CD14-positive monocyte (primary cell): Measurements from ENCODE around the gene FLT1. TPM values are rescaled to one million over a fixed set of nuclear protein-coding genes. Genes with fewer than 3 reads are reported as not detected.

ENCODE experiments used
- DNase-seq, 3 donors: peaks; one replicate each; pipeline ENCODE4 v3.0.0-alpha.2; 2011 to 2022
- H2AFZ ChIP-seq: 2 replicates; pipeline ENCODE4 v1.6.0; 2012; ENCODE audit warnings: mild to moderate bottlenecking, low read depth, low read length, inconsistent platforms; ENCODE audit not compliant: insufficient read depth, poor library complexity, severe bottlenecking
- H3K27ac ChIP-seq, 2 donors: 1 replicate in 1 of 2; 2 replicates in 1 of 2; pipeline ENCODE4 v1.5.1; 2012 to 2013; ENCODE audit warnings: low read length in 2 of 2, control low read depth in 1 of 2, inconsistent platforms in 1 of 2, low read depth in 1 of 2, mild to moderate bottlenecking in 1 of 2
- H3K27me3 ChIP-seq, 2 donors: one replicate each; pipeline versions ENCODE4 v1.6.0 to v1.6.1; 2011 to 2013; ENCODE audit warnings: low read length in 2 of 2; ENCODE audit not compliant: control insufficient read depth in 2 of 2, insufficient read depth in 2 of 2
- H3K36me3 ChIP-seq, 2 donors: replicated peaks in 1 of 2; 1 replicate in 1 of 2; 2 replicates in 1 of 2; pipeline versions ENCODE4 v1.5.1 to v1.6.1; 2012 to 2013; ENCODE audit warnings: low read length in 2 of 2, control low read depth in 1 of 2, inconsistent platforms in 1 of 2, mild to moderate bottlenecking in 1 of 2; ENCODE audit not compliant: insufficient read depth in 2 of 2, control insufficient read depth in 1 of 2
- H3K4me1 ChIP-seq, 2 donors: 1 replicate in 1 of 2; 2 replicates in 1 of 2; pipeline versions ENCODE4 v1.5.1 to v1.6.1; 2012 to 2013; ENCODE audit warnings: low read length in 2 of 2, control low read depth in 1 of 2, inconsistent platforms in 1 of 2, mild to moderate bottlenecking in 1 of 2, moderate library complexity in 1 of 2; ENCODE audit not compliant: insufficient read depth in 2 of 2, control insufficient read depth in 1 of 2
- H3K4me2 ChIP-seq: replicated peaks from 2 replicates; pipeline ENCODE3; 2012; ENCODE audit warnings: low read length, moderate library complexity, mild to moderate bottlenecking; ENCODE audit not compliant: poor library complexity, severe bottlenecking; ENCODE audit errors: extremely low read depth
- H3K4me3 ChIP-seq, 3 experiments: fragments of 200-600 bp in 1 of 3; sonication (generic) in 1 of 3; replicated peaks in 1 of 3; 1 replicate in 2 of 3; 2 replicates in 1 of 3; pipeline ENCODE4 v1.5.1; 2011 to 2013; ENCODE audit warnings: low read length in 3 of 3, mild to moderate bottlenecking in 3 of 3, control low read depth in 2 of 3, low read depth in 2 of 3, inconsistent platforms in 1 of 3, moderate library complexity in 1 of 3
- H3K79me2 ChIP-seq: 2 replicates; pipeline ENCODE4 v1.6.0; 2012; ENCODE audit warnings: mild to moderate bottlenecking, control low read depth, inconsistent platforms, low read length, moderate library complexity; ENCODE audit not compliant: insufficient read depth
- H3K9ac ChIP-seq: 2 replicates; pipeline ENCODE4 v1.6.0; 2017; ENCODE audit warnings: low read length, mild to moderate bottlenecking; ENCODE audit not compliant: insufficient read depth, poor library complexity, severe bottlenecking
- H3K9me3 ChIP-seq, 2 donors: replicated peaks in 1 of 2; 1 replicate in 1 of 2; 2 replicates in 1 of 2; pipeline versions ENCODE4 v1.5.1 to v1.6.1; 2012 to 2013; ENCODE audit warnings: low read length in 2 of 2, control low read depth in 1 of 2; ENCODE audit not compliant: control insufficient read depth in 1 of 2, insufficient read depth in 1 of 2
- H4K20me1 ChIP-seq: 2 replicates; pipeline ENCODE4 v1.6.0; 2012; ENCODE audit warnings: mild to moderate bottlenecking, low read length, control low read depth, moderate library complexity; ENCODE audit not compliant: insufficient read depth
- H3K27ac Mint-ChIP-seq, 7 donors: one replicate each; pipeline ENCODE4 v1.8.0; 2020; ENCODE audit warnings: mild to moderate bottlenecking in 7 of 7, mixed read lengths in 7 of 7, moderate library complexity in 6 of 7, inconsistent platforms in 2 of 7
- H3K27me3 Mint-ChIP-seq, 3 donors: one replicate each; pipeline ENCODE4 v1.8.0; 2021 to 2022; ENCODE audit warnings: low read depth in 3 of 3, mild to moderate bottlenecking in 3 of 3, mixed read lengths in 3 of 3, moderate library complexity in 3 of 3, inconsistent platforms in 1 of 3
- H3K36me3 Mint-ChIP-seq, 2 donors: one replicate each; pipeline ENCODE4 v1.8.0; 2020; ENCODE audit warnings: mixed read lengths in 2 of 2, inconsistent platforms in 1 of 2, mild to moderate bottlenecking in 1 of 2
- H3K4me1 Mint-ChIP-seq: one replicate; pipeline ENCODE4 v1.8.0; 2020; ENCODE audit warnings: mild to moderate bottlenecking, mixed read lengths
- H3K4me3 Mint-ChIP-seq, 2 donors: one replicate each; pipeline ENCODE4 v1.8.0; 2020; ENCODE audit warnings: mild to moderate bottlenecking in 2 of 2, mixed read lengths in 2 of 2, moderate library complexity in 1 of 2
- H3K9me3 Mint-ChIP-seq, 7 donors: one replicate each; pipeline ENCODE4 v1.8.0; 2020 to 2022; ENCODE audit warnings: mixed read lengths in 7 of 7, mild to moderate bottlenecking in 6 of 7, moderate library complexity in 6 of 7, inconsistent platforms in 2 of 7
- CTCF ChIP-seq: fragments of 200-600 bp; IDR thresholded peaks from one replicate; pipeline ENCODE4 v1.8.0; 2022; ENCODE audit warnings: antibody characterized with exemption, mild to moderate bottlenecking
- WGBS: methylation state at CpG from one replicate; pipeline ENCODE4 v1.1.5; 2013; ENCODE audit warnings: missing lambda C conversion rate; ENCODE audit not compliant: insufficient coverage; 5-methylcytosine and 5-hydroxymethylcytosine counted together
- intact Hi-C, 2 donors: fragments of 100-400 bp; cut with micrococcal nuclease; formaldehyde crosslinking; loops; one replicate each; pipeline versions ENCODE4 v1.15.0 to v1.15.1; 2023
- polyA plus RNA-seq, 3 donors: library from polyadenylated mRNA; depleted of rRNA in 1 of 3; unstranded in 2 of 3; stranded (reverse) in 1 of 3; fragments of 300-500 nt in 2 of 3; fragments of >200 nt in 1 of 3; fragmentation: Illumina TruSeq in 2 of 3; gene quantifications; 1 replicate in 2 of 3; 2 replicates in 1 of 3; pipeline ENCODE4 v1.2.3, GENCODE V29; 2012 to 2021

The FLT1 gene
- polyA plus RNA-seq, 3 donors = 0.28 TPM; not detected in 2

DNA sequence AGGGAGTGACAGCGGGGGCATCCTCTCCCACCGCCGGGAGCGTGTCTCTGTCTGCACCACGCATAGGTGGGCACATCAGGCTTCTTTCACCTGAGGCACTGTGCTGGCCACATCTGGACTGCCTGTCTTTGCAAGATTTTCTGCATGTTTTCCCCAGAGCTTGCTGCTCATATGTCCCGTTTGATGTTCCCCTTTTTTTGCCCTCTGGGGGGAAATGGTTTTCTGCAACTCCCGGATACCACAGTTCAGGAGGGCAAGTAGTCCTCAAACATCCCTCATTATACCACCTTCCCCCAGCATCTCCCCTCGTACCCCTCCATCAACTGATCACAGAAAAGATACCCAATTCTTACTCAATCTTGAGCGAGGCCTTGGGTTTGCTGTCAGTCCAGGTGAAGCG lies 188.6 kb downstream of the FLT1 start:
- H3K4me3 ChIP-seq = no peak overlapping the region
- Mint-ChIP-seq H3K9me3 (peaks cover 0 to 1% (median 0%) of the 10 kb centered on the region in 7 donors), H3K4me1 (peaks cover 5% of the 10 kb centered on the region), H3K36me3 (no peaks in the 10 kb centered on the region), H3K27ac (no peak overlapping the region), H3K4me3 (no peak overlapping the region), H3K27me3 (peaks cover under 1 to 12% (median 4%) of the 10 kb centered on the region in 3 donors)
- no peak overlapping the region for H3K9ac ChIP-seq
- DNase-seq = no peak
- 52% methylated on average over 7 of the region's 10 CpGs for WGBS
- H3K9me3 ChIP-seq = no peaks in the 10 kb centered on the region
- no peaks in the 10 kb centered on the region for H3K27me3 ChIP-seq
- no peaks in the 10 kb centered on the region for H3K36me3 ChIP-seq
- no peak for TF ChIP-seq CTCF
- H2AFZ ChIP-seq = no peak overlapping the region
- H3K4me2 ChIP-seq = no peak overlapping the region
- H3K27ac ChIP-seq = no peak overlapping the region
- H3K79me2 ChIP-seq = no peaks in the 10 kb centered on the region
- intact Hi-C loops = no loop called here
- H4K20me1 ChIP-seq = no peaks in the 10 kb centered on the region
- H3K4me1 ChIP-seq = no peaks in the 10 kb centered on the region

DNA sequence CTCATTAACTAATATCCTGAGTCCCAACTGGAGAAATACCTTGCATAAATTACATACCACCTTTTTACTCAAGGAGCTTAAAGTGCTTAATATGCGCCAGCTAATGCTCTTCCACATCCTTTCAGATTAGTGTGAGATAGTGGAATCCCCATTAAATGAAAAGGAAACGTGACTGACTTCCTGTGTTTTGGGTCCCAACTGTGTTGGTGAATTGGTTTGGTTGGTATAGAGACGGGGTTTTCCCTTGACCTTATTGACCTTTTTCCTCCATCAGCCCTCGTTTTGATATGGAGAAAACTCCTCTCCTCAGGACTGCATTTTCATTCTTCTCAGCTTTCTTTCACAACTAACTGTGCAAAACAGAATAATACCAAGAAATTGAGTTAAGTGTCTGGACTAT lies 193.1 kb downstream of the FLT1 start:
- no peak overlapping the region for H3K4me3 ChIP-seq
- TF ChIP-seq CTCF = no peak
- peaks cover 5% of the 10 kb centered on the region for H4K20me1 ChIP-seq
- Mint-ChIP-seq H3K36me3 (peaks cover 0 to 3% of the 10 kb centered on the region in 2 donors), H3K4me1 (peaks cover 5% of the 10 kb centered on the region), H3K4me3 (no peak overlapping the region), H3K27ac (no peak overlapping the region), H3K27me3 (peaks cover 1 to 12% (median 7%) of the 10 kb centered on the region in 3 donors), H3K9me3 (peaks cover 0 to 1% (median 0%) of the 10 kb centered on the region in 7 donors)
- no peaks in the 10 kb centered on the region for H3K79me2 ChIP-seq
- H3K9ac ChIP-seq = no peak overlapping the region
- intact Hi-C loops = no loop called here
- no peak overlapping the region for H2AFZ ChIP-seq
- no peaks in the 10 kb centered on the region for H3K9me3 ChIP-seq
- H3K36me3 ChIP-seq = no peaks in the 10 kb centered on the region
- H3K27me3 ChIP-seq = no peaks in the 10 kb centered on the region
- no peak overlapping the region for H3K4me2 ChIP-seq
- H3K27ac ChIP-seq = no peak overlapping the region
- DNase-seq = no peak
- no CpG with 5 or more reads among the region's 4 CpGs for WGBS
- H3K4me1 ChIP-seq = no peaks in the 10 kb centered on the region
